WTC11 (cell line): ENCODE results near the gene DUS1L.

Experiments
- CTCF ChIP-seq: fragments of 200-600 bp; IDR thresholded peaks from 2 replicates; pipeline ENCODE4 v1.8.0; 2022; ENCODE audit warnings: antibody characterized with exemption
- ETV6 ChIP-seq: sonication (generic); formaldehyde crosslinking; IDR thresholded peaks from 2 replicates; pipeline ENCODE4 v1.8.1; 2022; ENCODE audit warnings: mild to moderate bottlenecking, missing genetic modification reagents
- KAT7 ChIP-seq: sonication (generic); formaldehyde crosslinking; IDR thresholded peaks from 2 replicates; pipeline ENCODE4 v1.8.1; 2023; ENCODE audit warnings: missing genetic modification reagents, mild to moderate bottlenecking, borderline replicate concordance
- MLX ChIP-seq: sonication (generic); formaldehyde crosslinking; IDR thresholded peaks from 2 replicates; pipeline ENCODE4 v1.8.1; 2023; ENCODE audit warnings: mild to moderate bottlenecking, missing genetic modification reagents, moderate library complexity
- NR2C2 ChIP-seq: sonication (generic); formaldehyde crosslinking; IDR thresholded peaks from 2 replicates; pipeline ENCODE4 v1.8.0; 2022; ENCODE audit warnings: mild to moderate bottlenecking, missing genetic modification reagents
- USF2 ChIP-seq: sonication (generic); formaldehyde crosslinking; IDR thresholded peaks from 2 replicates; pipeline ENCODE4 v1.8.1; 2023; ENCODE audit warnings: mild to moderate bottlenecking, missing genetic modification reagents, moderate library complexity

GRCh38 chr17:82036634-82037091 lies 28.9 kb downstream of the DUS1L start:
- no peak for TF ChIP-seq ETV6 (CRISPR knock-in tag)
- TF ChIP-seq CTCF = no peak
- no peak for TF ChIP-seq USF2 (CRISPR knock-in tag)
- no peak for TF ChIP-seq MLX (CRISPR knock-in tag)
- no peak for TF ChIP-seq KAT7
- no peak for TF ChIP-seq NR2C2 (CRISPR knock-in tag)
